HG03469 (cell line): Measurements from ENCODE around the gene VPS35.

ENCODE experiments used
- ATAC-seq: cut with Tn5 transposase; IDR thresholded peaks from one replicate; pipeline ENCODE4 v1.9.1; 2021; ENCODE audit warnings: mild to moderate bottlenecking, moderate library complexity, moderate number of reproducible peaks; ENCODE audit not compliant: unreplicated experiment

Gene VPS35

DNA sequence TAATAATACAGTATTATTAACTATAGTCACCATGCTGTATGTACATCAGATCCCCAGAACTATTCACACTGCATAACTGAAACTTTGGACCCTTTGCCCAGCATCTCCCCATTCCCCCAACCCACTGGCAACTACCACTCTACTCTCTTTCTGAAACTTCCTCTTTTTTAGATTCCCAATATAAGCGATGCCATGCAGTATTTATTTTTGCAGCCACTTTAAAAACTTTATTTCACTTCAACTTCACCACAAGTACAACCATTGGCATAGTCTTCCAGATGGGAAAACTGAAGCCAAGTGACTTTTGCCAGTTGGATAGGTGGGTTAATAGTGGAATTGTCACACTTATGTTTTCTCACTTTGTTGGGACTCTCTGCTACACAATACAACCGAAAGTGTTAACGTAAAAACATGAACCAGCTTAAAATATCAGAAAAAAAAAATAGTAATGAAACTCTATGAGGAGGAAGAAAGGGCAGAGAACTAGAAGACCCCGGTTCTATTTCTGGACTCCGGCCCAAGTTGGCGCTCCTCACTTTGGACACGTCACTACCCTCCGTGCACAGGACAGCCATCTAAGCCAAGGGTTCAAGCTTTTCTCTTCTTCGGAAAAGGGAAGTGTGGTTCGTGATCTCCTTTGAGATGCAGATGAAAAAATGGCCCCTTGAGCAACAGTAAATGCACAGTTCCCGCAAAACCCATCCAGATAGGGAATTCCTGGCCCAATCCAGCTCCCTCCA is 68.5 kb downstream of the VPS35 start:
- no peak for ATAC-seq

DNA sequence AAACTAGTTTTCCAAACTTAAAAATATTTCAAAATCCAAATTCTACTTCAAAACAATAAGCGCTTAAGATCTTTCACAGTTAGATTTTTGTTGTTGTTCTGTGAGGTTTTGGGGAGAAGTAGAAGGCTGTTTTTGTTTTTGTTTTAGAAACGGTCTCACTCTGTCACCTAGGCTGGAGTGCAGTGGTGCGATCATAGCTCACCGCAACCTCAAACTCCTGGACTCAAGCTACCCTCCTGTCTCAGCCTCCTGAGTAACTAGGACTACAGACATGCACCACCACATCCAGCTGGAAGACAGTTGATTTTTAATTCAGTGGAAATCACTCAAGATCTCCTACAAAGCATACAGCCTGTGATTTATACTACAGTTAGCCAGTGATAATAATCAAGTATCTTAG is 70.5 kb downstream of the VPS35 start:
- no peak for ATAC-seq

DNA sequence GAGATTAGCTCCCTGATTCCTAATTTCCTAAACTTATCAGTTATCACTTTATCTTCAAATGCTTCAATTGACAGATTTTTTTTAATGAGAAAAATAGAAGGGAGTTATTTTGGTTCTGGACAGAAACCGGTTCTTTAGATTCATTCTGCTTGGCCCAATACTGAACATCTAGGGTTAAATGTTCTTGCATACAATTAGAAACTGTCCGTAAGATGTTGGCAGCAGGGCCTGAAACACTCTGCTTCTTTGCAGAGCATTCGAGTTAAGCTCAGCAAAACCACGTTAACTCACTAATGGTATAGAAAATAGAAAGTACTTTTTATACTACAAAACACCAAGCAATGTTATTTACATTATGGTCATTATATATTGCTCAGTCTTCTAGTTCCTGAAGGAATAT is 75.0 kb downstream of the VPS35 start:
- no peak for ATAC-seq

DNA sequence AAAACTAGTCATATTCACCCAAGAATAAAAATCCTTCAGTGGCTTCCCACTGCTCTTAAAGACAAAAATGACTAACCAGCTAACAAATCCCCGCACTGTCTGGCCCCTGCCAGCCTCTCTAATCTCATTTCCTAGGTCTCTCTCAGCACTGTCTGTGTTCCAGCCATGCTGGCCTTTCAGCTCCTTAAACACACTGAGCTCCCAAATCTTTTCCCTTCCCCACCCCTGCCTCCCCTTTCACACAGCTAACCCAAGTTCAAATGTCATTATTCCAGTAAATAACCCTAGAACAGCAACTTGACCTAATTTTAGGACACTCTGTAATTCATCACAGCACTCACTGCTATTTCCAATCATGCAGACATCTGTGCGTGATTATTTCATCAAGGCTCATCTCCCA is 75.6 kb downstream of the VPS35 start:
- ATAC-seq, result no peak

DNA sequence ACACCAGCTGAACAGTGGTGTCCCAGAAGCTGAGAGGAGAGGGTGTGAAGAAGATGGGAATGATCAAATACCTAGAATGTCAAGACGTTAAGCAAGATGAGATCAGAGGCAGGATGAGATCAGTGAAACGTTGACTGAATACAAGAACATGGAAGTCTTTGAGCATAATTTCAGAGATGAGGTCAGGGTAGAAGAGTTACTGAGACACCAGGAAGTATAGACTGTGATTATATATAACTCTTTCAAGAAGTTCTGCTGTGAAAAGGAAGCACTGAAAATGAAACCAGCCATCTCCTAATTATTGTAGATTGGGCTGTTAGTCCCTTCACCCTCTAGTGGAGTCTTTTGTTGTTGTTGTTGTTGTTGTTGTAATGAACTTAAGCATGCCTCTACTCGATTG is 76.9 kb downstream of the VPS35 start:
- peak; percentile 57 for ATAC-seq

DNA sequence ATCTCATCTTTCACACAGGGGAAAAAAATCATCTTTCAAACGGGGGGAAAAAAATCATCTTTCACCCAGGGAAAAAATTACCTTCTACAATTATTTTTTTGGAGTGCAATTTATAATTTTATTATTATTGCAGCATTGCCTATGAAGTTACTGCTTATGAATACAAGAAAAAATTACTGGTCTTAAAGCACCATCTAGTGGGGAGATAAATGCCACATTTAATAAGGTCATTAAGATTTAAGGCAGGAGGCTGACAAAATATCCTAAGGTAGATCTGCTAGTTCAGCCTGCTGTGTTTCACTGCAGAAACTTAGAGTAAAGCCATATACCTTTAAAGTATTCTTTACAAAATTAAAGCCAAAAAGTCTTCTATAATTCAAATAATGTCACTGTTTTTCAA is 81.4 kb downstream of the VPS35 start:
- no peak for ATAC-seq

- ATAC-seq, result no peak
These were observed 82.7 kb downstream of the VPS35 start for GRCh38 chr16:46606231-46606630.
